HEK293T (cell line): ENCODE measurements around the gene SOCS4.

ENCODE experiments used
- CTCF ChIA-PET: fragments of 350-600 bp; formaldehyde crosslinking; extraction: SDS; loops from one replicate; lab custom pipeline; 2021; ENCODE audit warnings: antibody characterized with exemption, inconsistent platforms; lab: Yijun Ruan, JAX
- POLR2A ChIA-PET: fragments of 350-600 bp; formaldehyde crosslinking; extraction: SDS; loops from one replicate; lab custom pipeline; 2020; ENCODE audit warnings: antibody characterized with exemption, inconsistent platforms; lab: Yijun Ruan, JAX
- DNase-seq: peaks from one replicate; pipeline ENCODE4 v3.0.0; 2012; ENCODE audit warnings: mixed read lengths; ENCODE audit errors: extremely low spot score
- ARNT ChIP-seq: fragments of 450-650 bp; IDR thresholded peaks from 2 replicates; pipeline ENCODE4 v1.6.1; 2017; ENCODE audit warnings: mild to moderate bottlenecking
- BHLHE40 ChIP-seq: fragments of 450-650 bp; IDR thresholded peaks from 2 replicates; pipeline ENCODE4 v1.6.1; 2016; ENCODE audit warnings: mild to moderate bottlenecking, moderate library complexity, borderline replicate concordance
- CTBP1 ChIP-seq: fragments of 450-650 bp; IDR thresholded peaks from 2 replicates; pipeline ENCODE4 v1.6.1; 2016; ENCODE audit warnings: borderline replicate concordance
- ELF4 ChIP-seq: fragments of 450-650 bp; IDR thresholded peaks from 2 replicates; pipeline ENCODE4 v1.6.1; 2017; ENCODE audit warnings: antibody characterized with exemption
- FOXA1 ChIP-seq: fragments of 450-650 bp; IDR thresholded peaks from 2 replicates; pipeline ENCODE4 v1.6.1; 2016; ENCODE audit warnings: mild to moderate bottlenecking
- FOXK2 ChIP-seq: fragments of 450-650 bp; IDR thresholded peaks from 2 replicates; pipeline ENCODE4 v1.6.1; 2016; ENCODE audit warnings: mild to moderate bottlenecking
- FOXM1 ChIP-seq: fragments of 450-650 bp; IDR thresholded peaks from 2 replicates; pipeline ENCODE4 v1.6.1; 2017; ENCODE audit warnings: mild to moderate bottlenecking, borderline replicate concordance
- HDGF ChIP-seq: fragments of 450-650 bp; IDR thresholded peaks from 2 replicates; pipeline ENCODE4 v1.6.1; 2017; ENCODE audit warnings: antibody characterized with exemption, borderline replicate concordance
- L3MBTL2 ChIP-seq: fragments of 450-650 bp; conservative IDR thresholded peaks from 2 replicates; pipeline ENCODE4 v1.6.1; 2016; ENCODE audit warnings: mild to moderate bottlenecking
- LEF1 ChIP-seq: fragments of 450-650 bp; IDR thresholded peaks from 2 replicates; pipeline ENCODE4 v1.6.1; 2017; ENCODE audit warnings: mild to moderate bottlenecking, borderline replicate concordance
- NFRKB ChIP-seq: fragments of 450-650 bp; IDR thresholded peaks from 2 replicates; pipeline ENCODE4 v1.6.1; 2016; ENCODE audit warnings: mild to moderate bottlenecking, moderate library complexity
- PKNOX1 ChIP-seq: fragments of 450-650 bp; IDR thresholded peaks from 2 replicates; pipeline ENCODE4 v1.6.1; 2016
- SP1 ChIP-seq: fragments of 450-650 bp; IDR thresholded peaks from 2 replicates; pipeline ENCODE4 v1.6.1; 2017
- SUZ12 ChIP-seq: fragments of 450-650 bp; IDR thresholded peaks from 2 replicates; pipeline ENCODE4 v1.6.1; 2016; ENCODE audit warnings: mild to moderate bottlenecking
- TARDBP ChIP-seq: fragments of 450-650 bp; IDR thresholded peaks from 2 replicates; pipeline ENCODE4 v1.6.1; 2016
- ZNF384 ChIP-seq: fragments of 450-650 bp; IDR thresholded peaks from 2 replicates; pipeline ENCODE4 v1.6.1; 2016

The SOCS4 gene

GRCh38 chr14:55045087-55045486 is 18.1 kb downstream of the SOCS4 start:
- TF ChIP-seq NFRKB (no peak), LEF1 (no peak)
- DNase-seq, result no peak
- POLR2A ChIA-PET, result interaction anchor here (1.3 to 3.1 kb wide), 2 partner anchors 18 to 87 kb away, joined by 3 to 12 read pairs; partner anchors contain the start of genes SOCS4 and WDHD1
- CTCF ChIA-PET, result interaction anchor here (0.6 kb wide), 1 partner anchor 14 kb away, joined by 3 read pairs; no protein-coding TSS in a partner anchor

GRCh38 chr14:55047301-55048053 is 20.4 kb downstream of the SOCS4 start:
- CTCF ChIA-PET, result interaction anchor here (0.6 kb wide), 1 partner anchor 79 kb away, joined by 3 read pairs; no protein-coding TSS in a partner anchor
- no peak for DNase-seq
- POLR2A ChIA-PET, result interaction anchor here (1.3 to 3.1 kb wide), 2 partner anchors 14 to 20 kb away, joined by 4 to 12 read pairs; partner anchors contain the start of genes SOCS4 and WDHD1
- TF ChIP-seq LEF1 (no peak), FOXA1 (no peak), L3MBTL2 (no peak), TARDBP (no peak), FOXK2 (no peak), BHLHE40 (no peak), CTBP1 (no peak), ZNF384 (no peak), PKNOX1 (no peak), NFRKB (no peak), SUZ12 (no peak), ARNT (no peak), HDGF (no peak), SP1 (no peak), ELF4 (no peak), FOXM1 (no peak)

- TF ChIP-seq BHLHE40, result no peak
- no peak for TF ChIP-seq L3MBTL2
- no peak for TF ChIP-seq TARDBP
- no peak for TF ChIP-seq SUZ12
- TF ChIP-seq FOXA1, result no peak
- TF ChIP-seq ARNT, result no peak
- no peak for TF ChIP-seq NFRKB
- TF ChIP-seq PKNOX1, result no peak
- TF ChIP-seq SP1, result no peak
- no peak for TF ChIP-seq CTBP1
- ChIA-PET CTCF (no interaction called here), POLR2A (interaction anchor here (1.7 kb wide), 1 partner anchor 23 kb away, joined by 7 read pairs; the partner anchor contains the start of genes SOCS4 and WDHD1)
- DNase-seq, result no peak
Observed at GRCh38 chr14:55048900-55049436, 21.9 kb downstream of the SOCS4 start.

- no peak for DNase-seq
- CTCF ChIA-PET, result interaction anchor here (0.6 to 1.4 kb wide), 17 partner anchors 9 to 110 kb away, joined by 3 to 9 read pairs (median 4); partner anchors contain the start of genes SOCS4 and WDHD1
- TF ChIP-seq ELF4 (no peak), L3MBTL2 (no peak; the same call in none of the 2 replicates), FOXA1 (no peak)
- POLR2A ChIA-PET, result interaction anchor here (1.0 to 3.4 kb wide), 34 partner anchors 8 to 485 kb away, joined by 3 to 52 read pairs (median 6); partner anchors contain the start of genes DLGAP5, SOCS4 and WDHD1
Observed at GRCh38 chr14:55051165-55051422, 24.1 kb downstream of the SOCS4 start.

- POLR2A ChIA-PET, result interaction anchor here (1.0 to 3.4 kb wide), 34 partner anchors 8 to 486 kb away, joined by 3 to 52 read pairs (median 6); partner anchors contain the start of genes DLGAP5, SOCS4 and WDHD1
- peak; percentile 95 for DNase-seq
- TF ChIP-seq PKNOX1 (peak; percentile 68), TARDBP (no peak), NFRKB (no peak), ARNT (0 out of 2 replicates have a peak, but pooled peaks have one; percentile 33), CTBP1 (peak; percentile 30; the same call in 1 of the 2 replicates), ELF4 (peak; percentile 92)
- CTCF ChIA-PET, result interaction anchor here (0.6 to 1.4 kb wide), 18 partner anchors 8 to 109 kb away, joined by 3 to 9 read pairs (median 4); partner anchors contain the start of genes SOCS4 and WDHD1
Observed at GRCh38 chr14:55051423-55052268, 24.6 kb downstream of the SOCS4 start, which contains the start of gene MAPK1IP1L. Gene MAPK1IP1L, plus strand, starts transcription at chr14:55051647. Its CDS starts 10,037 bp downstream, at chr14:55061684.
